A172 (cell line): Measurements from ENCODE around the gene CR1L. TPM values are rescaled to one million over a fixed set of nuclear protein-coding genes. Genes with fewer than 3 reads are reported as not detected.
"Not testable (repeated sequence)": the region's sequence is repeated elsewhere in the genome, so short reads cannot be mapped to it uniquely, and the experiment has no call there.

ENCODE experiments used
- DNase-seq: peaks from one replicate; pipeline ENCODE4 v3.0.0-alpha.2; 2015; ENCODE audit warnings: low spot score
- total RNA-seq: library from RNA; depleted of rRNA; stranded (reverse); fragments of >200 nt; shearing (Covaris generic); gene quantifications from 2 replicates; pipeline ENCODE4 v1.2.3, GENCODE V29; 2014; rRNA removed

The CR1L gene
- not detected in 2 replicates for total RNA-seq

- no peak for DNase-seq
Measured at GRCh38 chr1:207644852-207645634, at the start of gene CR1L. Gene CR1L (plus strand): TSS chr1:207645133. CDS start chr1:207645234, 101 bp downstream.

- peak; percentile 10 for DNase-seq
Measured at GRCh38 chr1:207603777-207604176, 41.2 kb upstream of the CR1L start.

GRCh38 chr1:207605444-207606361 is 39.2 kb upstream of the CR1L start:
- DNase-seq, result no peak

- DNase-seq, result no peak
Measured at GRCh38 chr1:207606362-207606755, 38.6 kb upstream of the CR1L start.

- DNase-seq, result no peak
Measured at GRCh38 chr1:207612762-207613161, 32.2 kb upstream of the CR1L start.

- peak; percentile 43 for DNase-seq
Measured at GRCh38 chr1:207619871-207620542, 24.9 kb upstream of the CR1L start.

GRCh38 chr1:207620543-207620893 is 24.4 kb upstream of the CR1L start:
- DNase-seq, result no peak

GRCh38 chr1:207625504-207626071 is 19.3 kb upstream of the CR1L start:
- not testable (repeated sequence) for DNase-seq

- DNase-seq, result no peak
Measured at GRCh38 chr1:207626972-207627337, 18.0 kb upstream of the CR1L start.

- DNase-seq, result no peak
Measured at GRCh38 chr1:207627496-207627895, 17.4 kb upstream of the CR1L start.

GRCh38 chr1:207628776-207629175 is 16.2 kb upstream of the CR1L start:
- DNase-seq, result no peak

- no peak for DNase-seq
Measured at GRCh38 chr1:207631137-207631536, 13.8 kb upstream of the CR1L start.

- no peak for DNase-seq
Measured at GRCh38 chr1:207633226-207633625, 11.7 kb upstream of the CR1L start.

- not testable (repeated sequence) for DNase-seq
Measured at GRCh38 chr1:207633699-207634289, 11.1 kb upstream of the CR1L start.

- DNase-seq, result not testable (repeated sequence)
Measured at GRCh38 chr1:207634293-207634692, 10.6 kb upstream of the CR1L start.

- DNase-seq, result not testable (repeated sequence)
Measured at GRCh38 chr1:207635569-207636186, 9.3 kb upstream of the CR1L start.

- DNase-seq, result not testable (repeated sequence)
Measured at GRCh38 chr1:207638487-207639145, 6.3 kb upstream of the CR1L start.

- not testable (repeated sequence) for DNase-seq
Measured at GRCh38 chr1:207639362-207639761, 5.6 kb upstream of the CR1L start.

- DNase-seq, result no peak
Measured at GRCh38 chr1:207644166-207644851, 624 bp upstream of the CR1L start.

- no peak for DNase-seq
Measured at GRCh38 chr1:207645635-207646081, 725 bp downstream of the CR1L start.
